Adrenal gland (tissue), 5 donors: ENCODE measurements around the gene PVALEF.

ENCODE experiments used
- POLR2A ChIP-seq, 2 donors: fragments of 450-650 bp; IDR thresholded peaks; one replicate each; pipeline ENCODE4 v1.6.1; 2017; ENCODE audit warnings: antibody characterized with exemption in 2 of 2, mild to moderate bottlenecking in 2 of 2, moderate library complexity in 1 of 2
- TF ChIP-seq, protein P1 (sequence below), 6 experiments: fragments of 450-650 bp in 4 of 6; fragments of 200-600 bp in 2 of 6; sonication (generic) in 1 of 6; IDR thresholded peaks; 1 replicate in 5 of 6; 2 replicates in 1 of 6; pipeline versions ENCODE4 v1.5.1 to v1.8.0; 2016 to 2021; ENCODE audit warnings: antibody characterized with exemption in 6 of 6, mild to moderate bottlenecking in 2 of 6, moderate library complexity in 1 of 6
- donor health status: DM: no; HTN: no; CAD: no.

DNA sequence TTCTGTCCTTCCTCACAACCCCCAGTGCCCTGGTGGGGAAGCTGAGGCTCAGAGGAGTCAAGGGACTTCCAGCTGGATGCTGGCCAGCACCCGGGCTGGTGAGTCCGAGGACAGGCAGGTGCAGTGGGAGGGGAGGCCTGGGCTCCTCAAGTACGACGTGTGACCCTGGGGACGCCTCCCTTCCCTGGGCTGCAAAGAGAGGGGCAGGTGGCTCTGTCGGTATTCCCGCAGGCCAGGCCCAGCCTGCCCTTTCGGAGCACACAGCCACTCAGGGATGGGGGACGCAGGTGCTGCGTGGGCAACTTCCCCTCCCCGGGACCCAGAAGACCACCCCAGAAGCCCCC lies 33.1 kb upstream of the PVALEF start:
- no peak for TF ChIP-seq POLR2A (IDR thresholded peaks at IDR 0.05)
- TF ChIP-seq, protein P1, sequence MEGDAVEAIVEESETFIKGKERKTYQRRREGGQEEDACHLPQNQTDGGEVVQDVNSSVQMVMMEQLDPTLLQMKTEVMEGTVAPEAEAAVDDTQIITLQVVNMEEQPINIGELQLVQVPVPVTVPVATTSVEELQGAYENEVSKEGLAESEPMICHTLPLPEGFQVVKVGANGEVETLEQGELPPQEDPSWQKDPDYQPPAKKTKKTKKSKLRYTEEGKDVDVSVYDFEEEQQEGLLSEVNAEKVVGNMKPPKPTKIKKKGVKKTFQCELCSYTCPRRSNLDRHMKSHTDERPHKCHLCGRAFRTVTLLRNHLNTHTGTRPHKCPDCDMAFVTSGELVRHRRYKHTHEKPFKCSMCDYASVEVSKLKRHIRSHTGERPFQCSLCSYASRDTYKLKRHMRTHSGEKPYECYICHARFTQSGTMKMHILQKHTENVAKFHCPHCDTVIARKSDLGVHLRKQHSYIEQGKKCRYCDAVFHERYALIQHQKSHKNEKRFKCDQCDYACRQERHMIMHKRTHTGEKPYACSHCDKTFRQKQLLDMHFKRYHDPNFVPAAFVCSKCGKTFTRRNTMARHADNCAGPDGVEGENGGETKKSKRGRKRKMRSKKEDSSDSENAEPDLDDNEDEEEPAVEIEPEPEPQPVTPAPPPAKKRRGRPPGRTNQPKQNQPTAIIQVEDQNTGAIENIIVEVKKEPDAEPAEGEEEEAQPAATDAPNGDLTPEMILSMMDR (IDR thresholded peaks at IDR 0.05) = no peak
